Erythroblast (primary cell): ENCODE measurements around the gene CTAGE1.

Experiments used
- GATA1 ChIP-seq: IDR thresholded peaks from 2 replicates; pipeline ENCODE4 v1.6.1; 2011; ENCODE audit warnings: low read depth, mild to moderate bottlenecking, control low read depth, low read length, moderate library complexity
- POLR2A ChIP-seq: IDR thresholded peaks from 2 replicates; pipeline ENCODE4 v1.6.1; 2011; ENCODE audit warnings: mild to moderate bottlenecking, low read length

- no peak for TF ChIP-seq POLR2A
- no peak for TF ChIP-seq GATA1
Observed at GRCh38 chr18:22456116-22456480, 38.4 kb upstream of the CTAGE1 start.
